Measurements from ENCODE around the gene DOCK7. TPM values are rescaled to one million over a fixed set of nuclear protein-coding genes. Genes with fewer than 3 reads are reported as not detected.

DOCK7 gene
- total RNA-seq, 1 experiment from 2014 or later: 70.1 TPM

DNA sequence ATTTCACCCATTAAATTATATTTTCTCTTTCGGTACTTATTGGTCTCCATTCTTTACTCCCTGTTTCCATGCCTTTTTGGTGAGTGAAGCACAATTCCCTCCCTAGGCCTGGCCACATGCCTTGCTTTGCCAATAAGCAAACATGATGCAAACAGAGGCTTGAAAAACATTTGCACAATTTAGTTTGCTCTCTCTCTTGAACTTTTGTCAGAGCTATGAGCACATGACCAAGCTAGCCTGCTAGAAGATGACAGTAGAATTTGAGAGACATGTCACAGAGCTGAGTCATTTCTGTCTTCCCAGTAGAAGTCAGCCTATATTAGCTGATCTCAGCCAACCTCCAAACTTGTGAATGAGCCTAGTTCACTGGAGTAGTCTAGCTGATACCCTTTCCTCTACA is 66.3 kb downstream of the DOCK7 start:
- Histone ChIP-seq H3K9ac (ENCODE audit: low read length) (no peak overlapping the region), H3K4me3 (ENCODE audit: low read length) (no peak overlapping the region), H3F3A (ENCODE audit: low read length, unreplicated experiment) (no peaks in the 10 kb centered on the region), H3K4me2 (ENCODE audit: low read length) (no peak overlapping the region), H3K9me2 (replicated peaks; ENCODE audit: low read length) (no peaks in the 10 kb centered on the region), H3K36me3 (ENCODE audit: low read depth, low read length) (no peaks in the 10 kb centered on the region), H3K4me1 (ENCODE audit: insufficient read depth, low read length) (peaks cover 7% of the 10 kb centered on the region), H3K27ac (ENCODE audit: low read length) (no peak overlapping the region), H3K9me3 (ENCODE audit: low read length) (no peaks in the 10 kb centered on the region), H3K79me2 (ENCODE audit: low read length) (no peaks in the 10 kb centered on the region), H3K27me3 (ENCODE audit: low read length) (no peaks in the 10 kb centered on the region), H4K20me1 (ENCODE audit: low read length) (no peaks in the 10 kb centered on the region), H2AFZ (ENCODE audit: low read length) (no peak overlapping the region)
- intact Hi-C loops (cut with micrococcal nuclease): no loop called here
- TF ChIP-seq EZH2 (IDR thresholded peaks at IDR 0.05; ENCODE audit: low read length, unreplicated experiment) (no peak), EZH2phosphoT487 (IDR thresholded peaks at IDR 0.05; ENCODE audit: borderline replicate concordance, low read length) (no peak), CTCF (conservative IDR thresholded peaks at IDR 0.05; ENCODE audit: low read depth, low read length) (no peak)
- CTCF ChIA-PET: interaction anchor here (0.6 kb wide), 1 partner anchor 110 kb away, joined by 3 read pairs; no protein-coding TSS in a partner anchor
- POLR2A ChIA-PET (ENCODE audit: unreplicated experiment): no interaction called here
- peak; percentile 73 for DNase-seq
- no TSS peak for BruUV-seq (replicated peaks)
- ATAC-seq: peak; percentile 85

GRCh38 chr1:62613890-62614289 is 74.3 kb downstream of the DOCK7 start:
- no TSS peak for BruUV-seq (replicated peaks)
- Histone ChIP-seq H3K27ac (ENCODE audit: low read length) (no peak overlapping the region), H3K4me1 (ENCODE audit: insufficient read depth, low read length) (peaks cover 9% of the 10 kb centered on the region), H3K9ac (ENCODE audit: low read length) (no peak overlapping the region), H3K79me2 (ENCODE audit: low read length) (no peaks in the 10 kb centered on the region), H3K9me2 (replicated peaks; ENCODE audit: low read length) (no peaks in the 10 kb centered on the region), H3K9me3 (ENCODE audit: low read length) (no peaks in the 10 kb centered on the region), H4K20me1 (ENCODE audit: low read length) (no peaks in the 10 kb centered on the region), H3K36me3 (ENCODE audit: low read depth, low read length) (0 out of 2 replicates have a peak, but pooled peaks cover 3% of the 10 kb centered on the region), H3K4me3 (ENCODE audit: low read length) (no peak overlapping the region), H2AFZ (ENCODE audit: low read length) (no peak overlapping the region), H3K27me3 (ENCODE audit: low read length) (no peaks in the 10 kb centered on the region), H3F3A (ENCODE audit: low read length, unreplicated experiment) (no peaks in the 10 kb centered on the region), H3K4me2 (ENCODE audit: low read length) (0 out of 2 replicates have a peak overlapping the region, but pooled peaks have one; percentile 3)
- DNase-seq: peak; percentile 33
- ATAC-seq: peak; percentile 62
- CTCF ChIA-PET: no interaction called here
- POLR2A ChIA-PET (ENCODE audit: unreplicated experiment): interaction anchor here (0.5 to 0.6 kb wide), 2 partner anchors 110 to 1293 kb away, joined by 3 to 19 read pairs; no protein-coding TSS in a partner anchor
- intact Hi-C loops (cut with micrococcal nuclease): no loop called here
- TF ChIP-seq EZH2phosphoT487 (IDR thresholded peaks at IDR 0.05; ENCODE audit: borderline replicate concordance, low read length): no peak
- TF ChIP-seq EZH2 (IDR thresholded peaks at IDR 0.05; ENCODE audit: low read length, unreplicated experiment): no peak
- no peak for TF ChIP-seq CTCF (conservative IDR thresholded peaks at IDR 0.05; ENCODE audit: low read depth, low read length)

GRCh38 chr1:62613325-62613727 is 74.9 kb downstream of the DOCK7 start:
- H3K4me2 ChIP-seq (ENCODE audit: low read length): no peak overlapping the region
- H2AFZ ChIP-seq (ENCODE audit: low read length): no peak overlapping the region
- 0 out of 2 replicates have a peak, but pooled peaks cover 3% of the 10 kb centered on the region for H3K36me3 ChIP-seq (ENCODE audit: low read depth, low read length)
- intact Hi-C loops (cut with micrococcal nuclease): no loop called here
- ChIA-PET CTCF (no interaction called here), POLR2A (ENCODE audit: unreplicated experiment) (interaction anchor here (0.5 kb wide), 1 partner anchor 1292 kb away, joined by 3 read pairs; no protein-coding TSS in a partner anchor)
- H3K9ac ChIP-seq (ENCODE audit: low read length): no peak overlapping the region
- DNase-seq (no peak), ATAC-seq (no peak)
- no TSS peak for BruUV-seq (replicated peaks)
- no peak overlapping the region for H3K27ac ChIP-seq (ENCODE audit: low read length)
- H3K27me3 ChIP-seq (ENCODE audit: low read length): no peaks in the 10 kb centered on the region
- TF ChIP-seq EZH2phosphoT487 (IDR thresholded peaks at IDR 0.05; ENCODE audit: borderline replicate concordance, low read length) (no peak), EZH2 (IDR thresholded peaks at IDR 0.05; ENCODE audit: low read length, unreplicated experiment) (no peak), CTCF (conservative IDR thresholded peaks at IDR 0.05; ENCODE audit: low read depth, low read length) (no peak)
- H3K4me3 ChIP-seq (ENCODE audit: low read length): no peak overlapping the region
- H3K9me2 ChIP-seq (replicated peaks; ENCODE audit: low read length): no peaks in the 10 kb centered on the region
- no peaks in the 10 kb centered on the region for H4K20me1 ChIP-seq (ENCODE audit: low read length)
- H3K4me1 ChIP-seq (ENCODE audit: insufficient read depth, low read length): peaks cover 9% of the 10 kb centered on the region
- no peaks in the 10 kb centered on the region for H3K79me2 ChIP-seq (ENCODE audit: low read length)
- no peaks in the 10 kb centered on the region for H3F3A ChIP-seq (ENCODE audit: low read length, unreplicated experiment)
- no peaks in the 10 kb centered on the region for H3K9me3 ChIP-seq (ENCODE audit: low read length)
